ENCODE data around the gene WDR64.

DNA sequence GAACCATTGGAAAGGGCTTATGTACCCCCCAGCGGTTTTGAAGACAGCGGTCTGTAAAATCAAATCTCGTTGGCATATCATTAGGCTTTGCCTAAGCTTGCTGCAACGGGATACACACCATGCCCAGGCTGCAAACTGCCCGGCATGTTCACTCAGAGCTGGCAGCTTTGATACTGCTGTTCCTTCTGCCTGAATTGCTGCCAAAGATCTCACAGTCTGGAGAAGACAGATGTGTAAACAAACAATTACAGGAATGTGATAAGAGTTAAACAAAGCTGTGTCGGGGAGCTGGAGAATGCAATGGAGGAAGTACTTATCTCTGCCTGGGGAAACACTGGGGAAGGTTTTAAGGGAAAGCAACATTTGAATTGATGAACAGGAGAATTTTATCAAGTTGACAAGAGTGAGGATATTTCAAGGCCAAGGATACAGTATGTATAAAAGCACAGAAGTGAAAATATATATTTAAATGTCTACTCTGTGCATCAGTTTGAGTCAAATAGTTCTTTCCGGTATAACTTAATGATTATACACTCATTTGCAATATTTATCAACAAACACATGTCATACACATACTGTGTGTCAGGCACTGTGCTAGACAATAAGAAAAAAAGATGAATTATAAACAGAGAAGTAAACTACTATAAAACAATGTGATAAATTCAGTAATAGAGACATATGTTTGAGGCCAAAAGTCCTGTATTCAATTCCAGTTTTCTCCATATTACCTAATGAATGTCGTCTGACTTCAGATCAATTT, 41.8 kb upstream of the WDR64 start:
- no peak for TF ChIP-seq CTCF (IDR thresholded peaks at IDR 0.05)
- TF ChIP-seq POLR2A (IDR thresholded peaks at IDR 0.05) = no peak

All from ovary (tissue), 3 donors.